ENCODE results near the gene HEATR1. TPM values are rescaled to one million over a fixed set of nuclear protein-coding genes. Genes with fewer than 3 reads are reported as not detected.
A peak's percentile ranks its signal among the peaks of the same experiment; 100 is the strongest.

The HEATR1 gene
- total RNA-seq, 1 experiment from 2014 or later: 73.0 TPM

DNA sequence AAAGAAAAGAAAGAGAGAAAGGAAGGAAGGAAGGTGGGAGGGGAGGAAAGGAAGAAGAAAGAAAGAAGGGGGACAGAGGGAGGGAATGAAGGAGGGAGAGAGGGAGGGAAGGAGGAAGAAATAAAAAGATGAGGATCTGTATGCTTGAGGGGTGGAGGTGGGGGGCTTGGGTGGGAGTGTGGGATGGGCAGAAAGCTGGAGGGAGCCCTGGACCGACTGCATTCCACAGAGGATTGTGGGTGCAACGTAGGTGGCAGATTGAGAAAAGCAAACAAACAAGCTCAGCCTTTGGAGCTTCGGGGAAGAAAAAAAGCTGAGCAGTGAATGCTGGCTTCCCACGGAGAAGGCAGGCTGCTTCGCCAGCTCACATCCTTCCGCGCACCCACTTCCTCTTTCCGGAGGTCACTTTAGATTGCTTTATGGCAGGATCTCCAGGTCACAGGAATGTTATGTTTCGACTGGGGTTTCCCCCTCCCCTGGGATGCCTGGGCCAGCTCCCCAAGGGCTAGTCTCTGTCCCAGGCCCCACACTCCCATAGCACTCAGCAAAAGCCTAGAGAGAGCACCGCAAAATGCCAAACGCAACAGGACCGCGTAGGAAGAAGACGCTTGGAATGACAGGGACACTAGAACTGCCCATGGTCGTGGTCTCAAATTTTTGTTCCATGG lies 101.2 kb downstream of the HEATR1 start (continued):
- TF ChIP-seq, protein P1, sequence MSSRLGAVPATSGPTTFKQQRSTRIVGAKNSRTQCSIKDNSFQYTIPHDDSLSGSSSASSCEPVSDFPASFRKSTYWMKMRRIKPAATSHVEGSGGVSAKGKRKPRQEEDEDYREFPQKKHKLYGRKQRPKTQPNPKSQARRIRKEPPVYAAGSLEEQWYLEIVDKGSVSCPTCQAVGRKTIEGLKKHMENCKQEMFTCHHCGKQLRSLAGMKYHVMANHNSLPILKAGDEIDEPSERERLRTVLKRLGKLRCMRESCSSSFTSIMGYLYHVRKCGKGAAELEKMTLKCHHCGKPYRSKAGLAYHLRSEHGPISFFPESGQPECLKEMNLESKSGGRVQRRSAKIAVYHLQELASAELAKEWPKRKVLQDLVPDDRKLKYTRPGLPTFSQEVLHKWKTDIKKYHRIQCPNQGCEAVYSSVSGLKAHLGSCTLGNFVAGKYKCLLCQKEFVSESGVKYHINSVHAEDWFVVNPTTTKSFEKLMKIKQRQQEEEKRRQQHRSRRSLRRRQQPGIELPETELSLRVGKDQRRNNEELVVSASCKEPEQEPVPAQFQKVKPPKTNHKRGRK (CRISPR knock-in tag; IDR thresholded peaks at IDR 0.05; ENCODE audit: borderline replicate concordance): peak; percentile 67; the same call in 1 of the 2 replicates
- TF ChIP-seq, protein P2, sequence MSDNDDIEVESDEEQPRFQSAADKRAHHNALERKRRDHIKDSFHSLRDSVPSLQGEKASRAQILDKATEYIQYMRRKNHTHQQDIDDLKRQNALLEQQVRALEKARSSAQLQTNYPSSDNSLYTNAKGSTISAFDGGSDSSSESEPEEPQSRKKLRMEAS (CRISPR knock-in tag; IDR thresholded peaks at IDR 0.05): peak; percentile 53; the same call in 1 of the 2 replicates
- TF ChIP-seq ZNF219 (CRISPR knock-in tag; IDR thresholded peaks at IDR 0.05; ENCODE audit: borderline replicate concordance): 0 out of 2 replicates have a peak, but pooled peaks have one; percentile 39

DNA sequence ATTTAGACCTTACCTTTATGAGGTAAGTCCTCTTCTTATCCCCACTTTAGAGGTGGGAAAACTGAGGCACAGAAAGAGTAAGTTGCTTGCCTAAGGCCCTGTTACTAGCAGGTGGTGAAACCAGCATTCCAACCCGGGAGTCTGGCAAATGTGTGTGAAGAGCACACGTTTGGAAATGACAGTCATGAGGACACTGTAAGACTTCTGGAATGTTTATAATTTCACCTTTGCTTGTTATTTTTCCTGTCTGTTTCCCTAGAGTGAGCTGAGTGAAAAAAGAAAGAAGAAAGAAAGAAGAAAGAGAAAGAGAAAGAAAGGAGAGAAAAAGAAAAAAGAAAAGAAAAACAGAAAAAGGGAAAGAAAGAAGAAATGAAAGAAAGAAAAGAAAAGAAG lies 101.7 kb downstream of the HEATR1 start:
- peak overlapping the region; percentile 60 for H3K4me3 Mint-ChIP-seq
- POLR2A ChIA-PET: interaction anchor here (0.8 kb wide), 1 partner anchor 103 kb away, joined by 3 read pairs; no protein-coding TSS in a partner anchor
- H3K9me3 Mint-ChIP-seq: no peaks in the 10 kb centered on the region
- CTCF ChIA-PET: interaction anchor here (0.7 to 1.0 kb wide), 3 partner anchors 12 to 29 kb away, joined by 3 to 4 read pairs (median 4); no protein-coding TSS in a partner anchor
- TF ChIP-seq CBFB (CRISPR knock-in tag; IDR thresholded peaks at IDR 0.05; ENCODE audit: low read depth) (no peak), GTF2I (CRISPR knock-in tag; conservative IDR thresholded peaks at IDR 0.05) (peak; percentile 69; the same call in 1 of the 2 replicates), MYBL2 (CRISPR knock-in tag; IDR thresholded peaks at IDR 0.05) (no peak), TEAD1 (CRISPR knock-in tag; IDR thresholded peaks at IDR 0.05) (no peak), MXD4 (CRISPR knock-in tag; IDR thresholded peaks at IDR 0.05; ENCODE audit: borderline replicate concordance) (no peak), NFYB (CRISPR knock-in tag; conservative IDR thresholded peaks at IDR 0.05; ENCODE audit: low read depth) (no peak), NFATC4 (CRISPR knock-in tag; IDR thresholded peaks at IDR 0.05) (no peak)
- TF ChIP-seq, protein P3, sequence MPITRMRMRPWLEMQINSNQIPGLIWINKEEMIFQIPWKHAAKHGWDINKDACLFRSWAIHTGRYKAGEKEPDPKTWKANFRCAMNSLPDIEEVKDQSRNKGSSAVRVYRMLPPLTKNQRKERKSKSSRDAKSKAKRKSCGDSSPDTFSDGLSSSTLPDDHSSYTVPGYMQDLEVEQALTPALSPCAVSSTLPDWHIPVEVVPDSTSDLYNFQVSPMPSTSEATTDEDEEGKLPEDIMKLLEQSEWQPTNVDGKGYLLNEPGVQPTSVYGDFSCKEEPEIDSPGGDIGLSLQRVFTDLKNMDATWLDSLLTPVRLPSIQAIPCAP (CRISPR knock-in tag; IDR thresholded peaks at IDR 0.05): no peak
- TF ChIP-seq, protein P1 (CRISPR knock-in tag; IDR thresholded peaks at IDR 0.05; ENCODE audit: borderline replicate concordance): 0 out of 2 replicates have a peak, but pooled peaks have one; percentile 55
- TF ChIP-seq, protein P4, sequence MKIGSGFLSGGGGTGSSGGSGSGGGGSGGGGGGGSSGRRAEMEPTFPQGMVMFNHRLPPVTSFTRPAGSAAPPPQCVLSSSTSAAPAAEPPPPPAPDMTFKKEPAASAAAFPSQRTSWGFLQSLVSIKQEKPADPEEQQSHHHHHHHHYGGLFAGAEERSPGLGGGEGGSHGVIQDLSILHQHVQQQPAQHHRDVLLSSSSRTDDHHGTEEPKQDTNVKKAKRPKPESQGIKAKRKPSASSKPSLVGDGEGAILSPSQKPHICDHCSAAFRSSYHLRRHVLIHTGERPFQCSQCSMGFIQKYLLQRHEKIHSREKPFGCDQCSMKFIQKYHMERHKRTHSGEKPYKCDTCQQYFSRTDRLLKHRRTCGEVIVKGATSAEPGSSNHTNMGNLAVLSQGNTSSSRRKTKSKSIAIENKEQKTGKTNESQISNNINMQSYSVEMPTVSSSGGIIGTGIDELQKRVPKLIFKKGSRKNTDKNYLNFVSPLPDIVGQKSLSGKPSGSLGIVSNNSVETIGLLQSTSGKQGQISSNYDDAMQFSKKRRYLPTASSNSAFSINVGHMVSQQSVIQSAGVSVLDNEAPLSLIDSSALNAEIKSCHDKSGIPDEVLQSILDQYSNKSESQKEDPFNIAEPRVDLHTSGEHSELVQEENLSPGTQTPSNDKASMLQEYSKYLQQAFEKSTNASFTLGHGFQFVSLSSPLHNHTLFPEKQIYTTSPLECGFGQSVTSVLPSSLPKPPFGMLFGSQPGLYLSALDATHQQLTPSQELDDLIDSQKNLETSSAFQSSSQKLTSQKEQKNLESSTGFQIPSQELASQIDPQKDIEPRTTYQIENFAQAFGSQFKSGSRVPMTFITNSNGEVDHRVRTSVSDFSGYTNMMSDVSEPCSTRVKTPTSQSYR (CRISPR knock-in tag; IDR thresholded peaks at IDR 0.05): no peak
- no peak for DNase-seq (ENCODE audit: low spot score)
- no peaks in the 10 kb centered on the region for H3K27me3 Mint-ChIP-seq (ENCODE audit: low read depth)
- H3K27ac Mint-ChIP-seq: peak overlapping the region; percentile 99
- H3K36me3 Mint-ChIP-seq: no peaks in the 10 kb centered on the region
- ATAC-seq: no peak
- H3K4me1 Mint-ChIP-seq: peaks cover 24% of the 10 kb centered on the region

DNA sequence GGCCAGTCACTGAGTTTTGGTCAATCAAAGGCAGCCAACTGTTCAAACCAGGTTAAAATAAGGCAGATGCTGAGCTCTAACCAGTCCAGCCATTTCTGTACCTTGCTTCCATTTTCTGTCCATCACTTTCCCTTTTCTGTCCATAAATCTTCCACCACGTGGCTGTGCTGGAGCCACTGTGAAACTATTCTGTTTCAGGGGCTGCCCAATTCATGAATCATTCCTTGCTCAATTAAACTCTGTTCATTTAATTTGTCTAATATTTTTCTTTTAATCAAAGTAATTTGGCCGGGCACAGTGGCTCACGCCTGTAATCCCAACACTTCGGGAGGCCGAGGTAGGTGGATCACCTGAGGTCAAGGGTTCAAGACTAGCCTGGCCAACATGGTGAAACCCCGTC lies 103.2 kb downstream of the HEATR1 start:
- Mint-ChIP-seq H3K36me3 (no peaks in the 10 kb centered on the region), H3K27ac (no peak overlapping the region), H3K9me3 (no peaks in the 10 kb centered on the region), H3K4me3 (no peak overlapping the region), H3K27me3 (ENCODE audit: low read depth) (no peaks in the 10 kb centered on the region), H3K4me1 (peaks cover 29% of the 10 kb centered on the region)
- ChIA-PET POLR2A (no interaction called here), CTCF (interaction anchor here (1.2 kb wide), 1 partner anchor 9 kb away, joined by 3 read pairs; no protein-coding TSS in a partner anchor)
- TF ChIP-seq TP53 (CRISPR knock-in tag; IDR thresholded peaks at IDR 0.05) (no peak), SOX15 (CRISPR knock-in tag; IDR thresholded peaks at IDR 0.05) (no peak), TEAD1 (CRISPR knock-in tag; IDR thresholded peaks at IDR 0.05) (no peak), RORB (CRISPR knock-in tag; IDR thresholded peaks at IDR 0.05) (no peak)
- TF ChIP-seq, protein P5, sequence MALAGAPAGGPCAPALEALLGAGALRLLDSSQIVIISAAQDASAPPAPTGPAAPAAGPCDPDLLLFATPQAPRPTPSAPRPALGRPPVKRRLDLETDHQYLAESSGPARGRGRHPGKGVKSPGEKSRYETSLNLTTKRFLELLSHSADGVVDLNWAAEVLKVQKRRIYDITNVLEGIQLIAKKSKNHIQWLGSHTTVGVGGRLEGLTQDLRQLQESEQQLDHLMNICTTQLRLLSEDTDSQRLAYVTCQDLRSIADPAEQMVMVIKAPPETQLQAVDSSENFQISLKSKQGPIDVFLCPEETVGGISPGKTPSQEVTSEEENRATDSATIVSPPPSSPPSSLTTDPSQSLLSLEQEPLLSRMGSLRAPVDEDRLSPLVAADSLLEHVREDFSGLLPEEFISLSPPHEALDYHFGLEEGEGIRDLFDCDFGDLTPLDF (CRISPR knock-in tag; IDR thresholded peaks at IDR 0.05): no peak
- TF ChIP-seq, protein P2 (CRISPR knock-in tag; IDR thresholded peaks at IDR 0.05): no peak
- TF ChIP-seq, protein P6, sequence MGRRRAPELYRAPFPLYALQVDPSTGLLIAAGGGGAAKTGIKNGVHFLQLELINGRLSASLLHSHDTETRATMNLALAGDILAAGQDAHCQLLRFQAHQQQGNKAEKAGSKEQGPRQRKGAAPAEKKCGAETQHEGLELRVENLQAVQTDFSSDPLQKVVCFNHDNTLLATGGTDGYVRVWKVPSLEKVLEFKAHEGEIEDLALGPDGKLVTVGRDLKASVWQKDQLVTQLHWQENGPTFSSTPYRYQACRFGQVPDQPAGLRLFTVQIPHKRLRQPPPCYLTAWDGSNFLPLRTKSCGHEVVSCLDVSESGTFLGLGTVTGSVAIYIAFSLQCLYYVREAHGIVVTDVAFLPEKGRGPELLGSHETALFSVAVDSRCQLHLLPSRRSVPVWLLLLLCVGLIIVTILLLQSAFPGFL (CRISPR knock-in tag; IDR thresholded peaks at IDR 0.05; ENCODE audit: borderline replicate concordance): no peak
- ATAC-seq (no peak), DNase-seq (ENCODE audit: low spot score) (no peak)

Data from WTC11 (cell line).